Spleen (tissue), 11 donors: Measurements from ENCODE around the gene MBNL2. TPM values are rescaled to one million over a fixed set of nuclear protein-coding genes. Genes with fewer than 3 reads are reported as not detected.

Experiments
- DNase-seq: peaks from one replicate; pipeline ENCODE4 v3.0.0-alpha.2; 2020
- H3K27ac ChIP-seq, 8 donors: fragments of 200-600 bp; sonication (generic) in 7 of 8; 1 replicate in 4 of 8; 2 replicates in 4 of 8; pipeline versions ENCODE4 v1.5.0 to v1.8.0; 2016 to 2021; ENCODE audit warnings: inconsistent platforms in 4 of 8, mild to moderate bottlenecking in 4 of 8, moderate library complexity in 1 of 8
- H3K27me3 ChIP-seq, 7 donors: fragments of 200-600 bp; sonication (generic) in 6 of 7; replicated peaks in 1 of 7; 1 replicate in 4 of 7; 2 replicates in 3 of 7; pipeline versions ENCODE4 v1.5.0 to v1.8.0; 2016 to 2021; ENCODE audit warnings: inconsistent platforms in 3 of 7, mild to moderate bottlenecking in 1 of 7
- H3K36me3 ChIP-seq, 6 donors: fragments of 200-600 bp; sonication (generic) in 5 of 6; 1 replicate in 4 of 6; 2 replicates in 2 of 6; pipeline versions ENCODE4 v1.5.0 to v1.8.0; 2016 to 2021; ENCODE audit warnings: inconsistent platforms in 2 of 6
- H3K4me1 ChIP-seq, 6 donors: fragments of 200-600 bp; sonication (generic) in 5 of 6; 1 replicate in 3 of 6; 2 replicates in 3 of 6; pipeline versions ENCODE4 v1.5.0 to v1.8.0; 2016 to 2021; ENCODE audit warnings: inconsistent platforms in 3 of 6
- H3K4me3 ChIP-seq, 8 donors: fragments of 200-600 bp; sonication (generic) in 7 of 8; 1 replicate in 4 of 8; 2 replicates in 4 of 8; pipeline versions ENCODE4 v1.5.0 to v1.8.0; 2016 to 2021; ENCODE audit warnings: inconsistent platforms in 4 of 8, mild to moderate bottlenecking in 4 of 8, moderate library complexity in 2 of 8
- H3K9me3 ChIP-seq, 8 donors: fragments of 200-600 bp; sonication (generic) in 7 of 8; 1 replicate in 4 of 8; 2 replicates in 4 of 8; pipeline versions ENCODE4 v1.5.0 to v1.8.0; 2016 to 2021; ENCODE audit warnings: inconsistent platforms in 4 of 8
- POLR2A ChIP-seq, 3 donors: fragments of 450-650 bp; IDR thresholded peaks; one replicate each; pipeline ENCODE4 v1.5.1; 2017; ENCODE audit warnings: antibody characterized with exemption in 3 of 3, mild to moderate bottlenecking in 1 of 3
- POLR2AphosphoS5 ChIP-seq, 3 donors: sonication (generic); formaldehyde crosslinking; IDR thresholded peaks; one replicate each; pipeline ENCODE4 v1.5.1; 2017; ENCODE audit warnings: antibody characterized with exemption in 3 of 3
- WGBS, 5 donors: extraction: QIAGEN DNeasy Blood & Tissue Kit in 3 of 5; methylation state at CpG; one replicate each; pipeline versions ENCODE4 v1.1.5 to v1.1.7; 2013 to 2018; 5-methylcytosine and 5-hydroxymethylcytosine counted together
- intact Hi-C: fragments of 100-400 bp; cut with DNase I; formaldehyde crosslinking; loops from one replicate; pipeline ENCODE4 v1.15.0; 2023; ENCODE audit warnings: low total_unique reads
- polyA plus RNA-seq, 3 donors: library from polyadenylated mRNA; stranded (reverse); fragments of 200-250 nt; gene quantifications; one replicate each; pipeline ENCODE4 v1.2.1, GENCODE V29; 2013
- total RNA-seq, 7 donors: library from RNA; depleted of rRNA in 3 of 7; stranded (reverse); fragments of >200 nt in 3 of 7; fragmentation: NEBNext Ultra II Directional in 4 of 7; extraction: Animal tissue kit (Norgen Biotek cat#: 25700) in 4 of 7; gene quantifications; one replicate each; pipeline versions ENCODE4 v1.1.0 to v1.2.1, GENCODE V29; 2016 to 2021
- TF ChIP-seq, protein P1 (sequence below), 11 experiments: fragments of 200-600 bp in 7 of 11; fragments of 450-650 bp in 4 of 11; sonication (generic) in 4 of 11; IDR thresholded peaks in 8 of 11; conservative IDR thresholded peaks in 3 of 11; 1 replicate in 7 of 11; 2 replicates in 4 of 11; pipeline versions ENCODE4 v1.4.0 to v1.8.0; 2016 to 2021; ENCODE audit warnings: antibody characterized with exemption in 11 of 11, inconsistent platforms in 4 of 11, mild to moderate bottlenecking in 1 of 11
- donor health status: healthy with polysubstance abuse.
- donor health status: DM: no; HTN: no; CAD: no; lungs with moderate emphysema.
- donor health status: DM: no; HTN: no; CAD: no.
- donor health status: Bipolar disorder and iron deficiency.
- donor health status: healthy.
- donor health status: DM: no; HTN: no; CAD: no.
- donor health status: DM: yes; HTN: yes; CAD: no.

The MBNL2 gene
- total and polyA plus RNA-seq, 10 donors, result 7.0 to 56.3 (median 31.1) TPM

DNA sequence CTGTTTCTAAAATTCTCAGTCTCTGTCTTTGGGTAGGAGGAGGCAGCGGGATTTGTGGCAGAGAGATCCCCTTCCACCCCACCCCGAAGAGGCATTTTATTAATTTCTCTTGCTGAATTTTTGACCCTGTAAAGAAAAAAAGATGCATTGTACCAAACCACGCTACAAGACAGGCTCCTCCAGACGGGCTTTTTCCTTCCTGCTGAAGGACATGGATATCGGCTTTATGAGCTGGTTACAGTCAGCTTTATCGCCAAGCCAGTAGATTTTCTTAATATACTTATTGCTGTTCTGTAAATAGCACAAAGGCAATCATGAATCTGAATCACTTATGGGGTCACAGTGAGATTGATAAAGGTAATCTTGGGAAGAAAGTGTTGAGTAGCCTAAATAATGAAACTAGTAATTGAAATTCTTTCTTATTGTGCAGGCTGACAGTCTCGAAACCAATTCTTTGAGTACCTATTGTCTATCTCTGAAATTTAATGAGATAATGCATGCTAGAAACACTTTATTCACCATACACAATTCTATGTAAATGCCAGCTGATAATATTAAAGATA is 24.5 kb downstream of the MBNL2 start:
- peak overlapping the region in 1 of 8 donors; percentile 12 for H3K27ac ChIP-seq
- intact Hi-C loops, result no loop called here
- no peak overlapping the region for H3K4me3 ChIP-seq
- H3K4me1 ChIP-seq, result peaks cover 4 to 75% (median 26%) of the 10 kb centered on the region in 6 donors
- TF ChIP-seq, protein P1, sequence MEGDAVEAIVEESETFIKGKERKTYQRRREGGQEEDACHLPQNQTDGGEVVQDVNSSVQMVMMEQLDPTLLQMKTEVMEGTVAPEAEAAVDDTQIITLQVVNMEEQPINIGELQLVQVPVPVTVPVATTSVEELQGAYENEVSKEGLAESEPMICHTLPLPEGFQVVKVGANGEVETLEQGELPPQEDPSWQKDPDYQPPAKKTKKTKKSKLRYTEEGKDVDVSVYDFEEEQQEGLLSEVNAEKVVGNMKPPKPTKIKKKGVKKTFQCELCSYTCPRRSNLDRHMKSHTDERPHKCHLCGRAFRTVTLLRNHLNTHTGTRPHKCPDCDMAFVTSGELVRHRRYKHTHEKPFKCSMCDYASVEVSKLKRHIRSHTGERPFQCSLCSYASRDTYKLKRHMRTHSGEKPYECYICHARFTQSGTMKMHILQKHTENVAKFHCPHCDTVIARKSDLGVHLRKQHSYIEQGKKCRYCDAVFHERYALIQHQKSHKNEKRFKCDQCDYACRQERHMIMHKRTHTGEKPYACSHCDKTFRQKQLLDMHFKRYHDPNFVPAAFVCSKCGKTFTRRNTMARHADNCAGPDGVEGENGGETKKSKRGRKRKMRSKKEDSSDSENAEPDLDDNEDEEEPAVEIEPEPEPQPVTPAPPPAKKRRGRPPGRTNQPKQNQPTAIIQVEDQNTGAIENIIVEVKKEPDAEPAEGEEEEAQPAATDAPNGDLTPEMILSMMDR (IDR thresholded peaks at IDR 0.05 in 8 of 11, conservative IDR thresholded peaks at IDR 0.05 in 3 of 11), result no peak
- no peak for TF ChIP-seq POLR2A (IDR thresholded peaks at IDR 0.05)
- TF ChIP-seq POLR2AphosphoS5 (IDR thresholded peaks at IDR 0.05), result no peak
- 77 to 83% (median 80%) methylated on average over 7 of the region's 7 CpGs for WGBS, 5 donors
- no peaks in the 10 kb centered on the region for H3K36me3 ChIP-seq
- H3K9me3 ChIP-seq, result no peaks in the 10 kb centered on the region
- H3K27me3 ChIP-seq, result peaks cover 0 to 16% (median 0%) of the 10 kb centered on the region in 7 donors
- DNase-seq, result no peak

DNA sequence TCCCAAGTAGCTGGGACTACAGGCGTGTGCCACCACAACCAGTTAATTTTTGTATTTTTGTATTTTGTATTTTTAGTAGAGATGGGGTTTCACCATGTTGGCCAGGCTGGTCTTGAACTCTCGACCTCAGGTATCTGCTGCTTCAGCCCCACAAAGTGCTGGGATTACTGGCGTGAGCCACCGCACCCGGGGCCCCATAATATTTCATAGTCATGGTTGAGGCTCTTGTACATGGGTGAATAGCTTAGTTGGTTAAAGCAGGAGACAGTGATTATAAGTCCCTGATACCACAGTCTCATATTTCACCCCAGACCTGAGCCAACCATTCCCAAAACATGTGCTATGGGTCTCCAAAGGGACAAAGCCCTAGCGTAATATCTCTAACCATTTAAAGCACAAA is 26.1 kb downstream of the MBNL2 start:
- H3K36me3 ChIP-seq, result no peaks in the 10 kb centered on the region
- peak overlapping the region in 3 of 8 donors; percentile 9 to 58 (median 10) for H3K27ac ChIP-seq
- DNase-seq, result no peak
- 95 to 99% (median 98%) methylated on average over 6 of the region's 6 CpGs for WGBS, 5 donors
- no peak for TF ChIP-seq POLR2A (IDR thresholded peaks at IDR 0.05)
- TF ChIP-seq, protein P1 (IDR thresholded peaks at IDR 0.05 in 8 of 11, conservative IDR thresholded peaks at IDR 0.05 in 3 of 11), result no peak
- no peak for TF ChIP-seq POLR2AphosphoS5 (IDR thresholded peaks at IDR 0.05)
- H3K9me3 ChIP-seq, result no peaks in the 10 kb centered on the region
- H3K4me3 ChIP-seq, result no peak overlapping the region
- peaks cover 0 to 60% (median 19%) of the 10 kb centered on the region in 6 donors for H3K4me1 ChIP-seq
- intact Hi-C loops, result no loop called here
- H3K27me3 ChIP-seq, result peaks cover 0 to 7% (median 0%) of the 10 kb centered on the region in 7 donors

DNA sequence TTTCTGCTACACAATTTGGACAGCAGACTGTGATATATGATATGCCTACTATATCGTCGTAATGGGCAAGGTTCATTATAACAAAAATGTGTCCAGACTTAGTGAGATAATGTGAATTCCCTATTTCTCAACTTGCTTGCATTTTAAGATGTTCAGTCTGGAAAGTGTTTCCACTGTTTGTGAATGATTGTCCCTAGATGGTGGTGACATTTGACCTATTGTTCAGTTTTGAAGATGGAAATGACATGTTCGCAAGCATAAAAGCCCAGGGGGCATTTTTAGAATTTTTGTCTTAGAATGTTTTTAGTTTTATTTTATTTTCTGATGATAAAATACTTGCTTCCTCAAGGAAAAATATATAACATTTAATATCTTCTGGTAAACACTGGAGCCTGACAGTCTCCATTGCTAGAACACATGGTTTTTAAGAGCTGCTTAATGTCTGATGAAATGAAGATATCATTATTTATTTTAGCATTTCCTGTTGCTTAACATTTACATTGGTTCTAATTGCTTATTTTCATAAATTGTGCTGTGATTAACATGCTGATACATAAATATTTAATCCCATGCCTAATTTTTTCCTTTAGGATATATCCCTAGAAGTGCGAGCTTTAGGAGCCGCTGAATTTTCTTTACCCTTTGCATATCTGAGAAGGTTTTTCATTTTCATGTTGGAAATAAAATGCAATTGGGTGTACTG is 27.1 kb downstream of the MBNL2 start:
- Histone ChIP-seq H3K9me3 (no peaks in the 10 kb centered on the region), H3K27ac (peak overlapping the region in 7 of 8 donors; percentile 2 to 60 (median 31)), H3K4me1 (peaks cover 0 to 58% (median 20%) of the 10 kb centered on the region in 6 donors), H3K36me3 (no peaks in the 10 kb centered on the region), H3K27me3 (peaks cover 0 to 5% (median 0%) of the 10 kb centered on the region in 7 donors), H3K4me3 (no peak overlapping the region)
- intact Hi-C loops, result no loop called here
- WGBS, 5 donors, result 84 to 92% (median 87%) methylated on average over 5 of the region's 5 CpGs
- TF ChIP-seq POLR2A (IDR thresholded peaks at IDR 0.05), result no peak
- no peak for TF ChIP-seq POLR2AphosphoS5 (IDR thresholded peaks at IDR 0.05)
- TF ChIP-seq, protein P1 (IDR thresholded peaks at IDR 0.05 in 8 of 11, conservative IDR thresholded peaks at IDR 0.05 in 3 of 11), result no peak
- DNase-seq, result no peak

DNA sequence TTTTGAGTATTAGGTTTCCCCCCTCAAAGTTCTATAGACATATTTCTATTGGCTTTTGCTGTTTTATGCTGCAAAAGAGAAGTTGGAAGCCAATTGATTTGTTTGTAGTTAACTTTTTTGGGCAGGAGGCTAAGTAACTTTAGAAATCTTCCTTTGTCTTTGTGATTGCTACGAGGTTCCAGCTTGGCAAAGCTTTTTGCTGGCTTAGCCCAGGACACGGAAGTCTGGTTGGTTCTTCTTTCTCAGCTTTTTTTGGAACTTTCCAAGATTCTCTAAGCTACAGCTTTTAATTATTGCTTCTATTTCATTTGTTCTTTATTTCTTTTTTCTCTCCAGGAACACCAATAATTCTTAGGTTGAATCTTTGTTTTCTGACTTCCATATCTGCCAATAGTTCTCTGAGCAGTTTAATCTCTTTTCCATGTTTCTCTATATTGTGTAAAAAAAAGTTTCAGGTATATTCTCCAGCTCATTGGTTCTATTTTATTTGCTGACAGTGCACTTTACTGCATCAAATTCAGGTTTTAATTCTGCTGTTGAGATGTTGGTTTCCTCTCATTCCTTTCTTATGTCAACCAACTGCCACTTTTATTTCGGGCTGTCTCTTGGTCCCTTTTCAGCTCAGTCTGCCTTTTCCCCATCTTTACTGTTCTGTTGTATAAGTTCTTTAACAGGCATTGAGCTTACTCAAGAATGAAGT is 27.8 kb downstream of the MBNL2 start:
- TF ChIP-seq, protein P1 (IDR thresholded peaks at IDR 0.05 in 8 of 11, conservative IDR thresholded peaks at IDR 0.05 in 3 of 11), result no peak
- TF ChIP-seq POLR2A (IDR thresholded peaks at IDR 0.05) (no peak), POLR2AphosphoS5 (IDR thresholded peaks at IDR 0.05) (no peak)
- WGBS, 5 donors, result 70 to 87% (median 82%) methylated on average over 3 of the region's 3 CpGs
- Histone ChIP-seq H3K4me3 (no peak overlapping the region), H3K27me3 (peaks cover 0 to 5% (median 0%) of the 10 kb centered on the region in 7 donors), H3K27ac (peak overlapping the region in 7 of 8 donors; percentile 2 to 60 (median 31)), H3K4me1 (peaks cover 0 to 57% (median 19%) of the 10 kb centered on the region in 6 donors), H3K36me3 (no peaks in the 10 kb centered on the region), H3K9me3 (no peaks in the 10 kb centered on the region)
- intact Hi-C loops, result no loop called here
- DNase-seq, result no peak
